Mucosa of rectum (tissue), 2 donors: ENCODE results near the gene FANCE.
"Not testable (repeated sequence)": the region's sequence is repeated elsewhere in the genome, so short reads cannot be mapped to it uniquely, and the experiment has no call there.

Experiments
- H3K27ac ChIP-seq, 2 donors: one replicate each; pipeline ENCODE4 v1.7.0; 2013; ENCODE audit warnings: inconsistent platforms in 2 of 2, low read depth in 2 of 2, low read length in 2 of 2
- H3K27me3 ChIP-seq, 2 donors: one replicate each; pipeline ENCODE4 v1.7.0; 2013; ENCODE audit warnings: low read length in 2 of 2; ENCODE audit not compliant: control insufficient read depth in 2 of 2, insufficient read depth in 2 of 2
- H3K36me3 ChIP-seq, 2 donors: one replicate each; pipeline ENCODE4 v1.7.0; 2013; ENCODE audit warnings: low read length in 2 of 2; ENCODE audit not compliant: control insufficient read depth in 2 of 2, insufficient read depth in 2 of 2
- H3K4me1 ChIP-seq, 2 donors: one replicate each; pipeline ENCODE4 v1.7.0; 2013; ENCODE audit warnings: low read length in 2 of 2, mild to moderate bottlenecking in 1 of 2; ENCODE audit not compliant: control insufficient read depth in 2 of 2, insufficient read depth in 2 of 2
- H3K4me3 ChIP-seq, 2 donors: one replicate each; pipeline ENCODE4 v1.7.0; 2013; ENCODE audit warnings: low read length in 2 of 2
- H3K9ac ChIP-seq, 2 donors: one replicate each; pipeline ENCODE4 v1.7.0; 2013; ENCODE audit warnings: low read length in 2 of 2, low read depth in 1 of 2, mild to moderate bottlenecking in 1 of 2
- H3K9me3 ChIP-seq, 2 donors: one replicate each; pipeline ENCODE4 v1.7.0; 2013; ENCODE audit warnings: low read length in 2 of 2; ENCODE audit not compliant: control insufficient read depth in 2 of 2
- donor health status: healthy.
- donor health status: Normal muscosa, but diverticular disease.

Gene FANCE

DNA sequence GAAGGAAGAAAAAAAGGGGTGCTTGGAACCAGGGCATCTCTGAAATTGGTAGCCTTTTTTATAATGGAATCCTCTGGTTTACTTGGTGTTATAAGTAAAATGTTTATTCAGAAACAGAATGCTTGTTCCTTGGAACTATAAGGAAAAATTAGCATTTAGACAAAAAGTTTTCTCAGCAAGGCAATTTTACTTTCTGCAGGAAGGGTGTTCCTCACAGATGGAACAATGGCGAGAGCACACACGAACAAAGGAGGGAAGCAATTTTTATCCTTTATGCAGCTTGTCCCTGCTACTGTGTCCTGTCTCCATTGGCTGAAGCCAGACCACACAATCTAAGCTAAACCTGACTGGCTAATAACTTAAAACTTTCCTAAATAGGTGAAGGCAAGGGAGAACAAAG, 22.7 kb upstream of the FANCE start:
- Histone ChIP-seq H3K27me3 (no peaks in the 10 kb centered on the region), H3K9ac (no peak overlapping the region), H3K4me1 (peaks cover 7 to 8% of the 10 kb centered on the region in 2 donors), H3K27ac (no peak overlapping the region), H3K4me3 (no peak overlapping the region), H3K36me3 (peaks cover 11 to 19% of the 10 kb centered on the region in 2 donors), H3K9me3 (peaks cover 0 to 3% of the 10 kb centered on the region in 2 donors)

DNA sequence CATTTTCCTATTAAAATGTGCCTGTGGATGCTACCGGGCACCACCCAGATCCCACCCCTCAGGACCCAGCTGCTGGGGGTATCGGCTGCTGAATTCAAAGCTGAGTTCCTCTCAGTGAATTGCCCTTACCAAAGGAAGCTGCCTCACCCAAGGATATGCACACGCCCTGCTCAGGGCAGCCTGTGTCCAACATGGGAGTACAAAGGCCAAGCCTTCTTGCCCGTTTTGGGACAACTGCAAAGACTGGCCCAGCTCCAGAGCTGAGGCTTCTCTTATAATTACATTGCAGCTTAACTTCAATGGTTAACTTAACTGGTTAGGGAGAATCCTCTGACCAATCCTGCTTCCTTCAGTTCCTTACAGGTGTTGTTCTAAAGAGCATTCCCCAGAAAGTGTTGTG, 19.8 kb upstream of the FANCE start:
- no peaks in the 10 kb centered on the region for H3K27me3 ChIP-seq
- H3K27ac ChIP-seq, result peak overlapping the region; percentile 43 to 62
- peaks cover 18 to 27% of the 10 kb centered on the region in 2 donors for H3K4me1 ChIP-seq
- peaks cover 0 to 3% of the 10 kb centered on the region in 2 donors for H3K9me3 ChIP-seq
- no peaks in the 10 kb centered on the region for H3K36me3 ChIP-seq
- H3K9ac ChIP-seq, result peak overlapping the region in 1 of 2 donors; percentile 12
- H3K4me3 ChIP-seq, result peak overlapping the region in 1 of 2 donors; percentile 6

DNA sequence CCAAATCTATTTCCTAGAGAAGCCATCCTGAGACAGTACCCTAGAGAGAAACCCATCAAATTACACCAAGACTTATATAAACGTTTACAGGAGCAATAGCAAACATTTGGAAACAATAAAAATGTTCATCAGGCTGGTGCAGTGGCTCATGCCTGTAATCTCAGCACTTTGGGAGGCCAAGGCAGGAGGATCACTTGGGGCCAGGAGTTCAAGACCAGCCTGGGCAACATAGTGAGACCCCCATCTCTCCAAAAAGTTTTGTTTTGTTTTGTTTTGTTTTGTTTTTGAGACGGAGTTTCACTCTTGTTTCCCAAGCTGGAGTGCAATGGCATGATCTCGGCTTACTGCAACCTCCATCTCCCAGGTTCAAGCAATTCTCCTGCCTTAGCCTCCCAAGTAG, 19.4 kb upstream of the FANCE start:
- peaks cover 18 to 27% of the 10 kb centered on the region in 2 donors for H3K4me1 ChIP-seq
- not testable (repeated sequence) for H3K27me3 ChIP-seq, H3K9me3 ChIP-seq, H3K4me3 ChIP-seq, H3K36me3 ChIP-seq, H3K9ac ChIP-seq
- peak overlapping the region; percentile 43 to 62 for H3K27ac ChIP-seq

DNA sequence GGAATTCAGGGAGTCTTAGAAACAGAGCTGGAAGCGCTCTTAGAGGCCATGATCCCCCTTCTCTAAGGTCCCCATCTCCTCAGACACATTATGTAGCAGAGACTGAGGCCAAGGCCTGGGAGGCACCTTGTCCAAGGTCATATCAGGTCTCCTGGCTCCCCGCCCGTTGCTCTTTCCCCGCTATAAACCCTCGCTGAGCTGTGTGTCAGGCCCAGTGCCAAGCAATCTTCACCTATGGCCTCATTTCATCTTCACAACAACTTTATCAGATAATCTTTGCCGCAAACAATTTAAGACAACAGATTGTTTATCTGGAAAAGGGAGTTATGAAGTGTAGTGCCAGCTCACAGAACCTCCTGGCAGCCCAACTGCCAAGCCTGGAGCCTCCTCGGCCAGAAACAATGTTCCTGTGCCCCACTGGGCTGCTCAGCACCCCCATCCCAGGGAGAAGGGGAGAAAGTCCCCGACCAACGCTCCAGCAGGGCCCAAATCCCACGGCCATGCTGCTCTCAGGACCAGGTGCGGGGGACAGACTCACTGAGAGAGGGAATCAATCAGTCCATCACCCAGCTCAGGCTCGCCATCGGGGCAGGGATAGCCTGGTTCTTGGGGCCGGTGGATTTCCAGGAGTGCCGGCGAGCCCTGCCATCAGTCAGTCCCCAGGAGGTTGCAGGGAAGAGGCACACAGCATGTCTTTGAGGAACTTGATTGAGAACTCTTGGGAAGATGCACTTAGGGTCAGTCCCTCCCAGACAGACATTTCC, 16.9 kb upstream of the FANCE start:
- no peaks in the 10 kb centered on the region for H3K9me3 ChIP-seq
- peaks cover 18 to 27% of the 10 kb centered on the region in 2 donors for H3K4me1 ChIP-seq
- H3K36me3 ChIP-seq, result no peaks in the 10 kb centered on the region
- H3K4me3 ChIP-seq, result no peak overlapping the region
- peak overlapping the region; percentile 58 to 61 for H3K27ac ChIP-seq
- no peaks in the 10 kb centered on the region for H3K27me3 ChIP-seq
- no peak overlapping the region for H3K9ac ChIP-seq

DNA sequence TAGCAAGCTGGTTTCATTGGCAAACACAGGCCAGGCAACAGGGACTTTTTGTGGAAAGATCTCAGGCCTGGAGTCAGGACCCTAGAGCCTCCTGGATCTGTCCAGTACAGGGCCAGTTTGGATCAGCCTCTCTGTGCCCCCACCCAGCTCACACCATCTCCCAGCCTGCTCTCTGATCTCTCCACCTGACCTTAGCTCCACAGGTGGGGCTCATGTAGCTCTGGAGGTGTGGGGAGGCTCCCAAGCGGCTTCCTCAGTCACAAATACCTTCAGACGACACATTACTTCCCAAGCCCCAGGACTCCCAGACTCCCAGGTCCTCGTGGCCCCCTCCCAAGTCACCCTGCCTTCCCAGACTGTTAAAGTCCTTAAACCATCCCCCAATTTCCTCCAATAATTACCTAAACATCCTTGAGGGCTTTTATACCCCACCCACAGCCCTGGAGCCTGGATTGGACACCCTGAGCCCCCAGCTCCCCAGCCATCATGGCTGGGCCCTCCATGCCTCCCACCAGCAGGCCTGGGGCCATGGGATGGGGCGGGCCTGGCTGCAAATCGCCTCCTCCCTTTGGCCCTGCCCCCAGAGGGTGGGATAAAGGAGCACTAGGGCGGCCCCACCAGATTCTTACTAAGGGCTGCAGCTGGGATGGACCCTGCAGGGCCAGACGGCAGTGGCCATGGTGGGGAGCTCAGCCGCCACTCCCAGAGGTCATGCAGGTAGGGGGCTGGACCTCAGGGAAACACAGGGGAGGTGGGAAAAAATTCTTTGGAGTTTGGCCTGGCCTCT, 15.9 kb upstream of the FANCE start:
- Histone ChIP-seq H3K27me3 (no peaks in the 10 kb centered on the region), H3K27ac (peak overlapping the region; percentile 58 to 61)

DNA sequence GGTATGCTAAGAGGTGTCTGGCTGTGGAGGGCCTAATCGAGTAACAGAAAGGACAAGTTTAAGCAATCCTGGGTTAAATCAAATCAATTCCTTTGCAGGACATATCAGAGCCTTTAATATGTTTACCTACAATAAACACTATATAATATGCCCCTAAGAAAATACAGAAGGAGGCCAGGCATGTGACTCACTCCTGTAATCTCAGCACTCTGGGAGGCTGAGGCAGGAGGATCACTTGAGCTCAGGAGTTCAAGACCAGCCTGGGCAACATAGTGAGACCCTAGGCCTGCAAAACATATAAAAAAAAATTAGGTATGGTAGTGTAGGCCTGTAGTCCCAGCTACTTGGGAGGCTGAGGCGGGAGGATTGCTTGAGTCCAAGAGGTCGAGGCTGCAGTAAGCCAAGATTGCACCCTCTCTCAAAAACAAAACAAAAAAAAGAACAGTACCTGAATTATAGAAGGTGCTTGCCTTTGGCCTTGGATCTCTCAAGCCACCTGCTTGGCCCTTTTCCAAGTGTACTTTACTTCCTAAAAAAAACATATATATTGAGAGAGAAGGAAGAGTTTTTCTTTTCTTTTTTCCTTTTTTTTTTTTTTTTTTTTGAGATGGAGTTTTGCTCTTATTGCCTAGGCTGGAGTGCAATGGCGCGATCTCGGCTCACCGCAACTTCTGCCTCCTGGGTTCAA, 13.6 kb upstream of the FANCE start:
- H3K9ac ChIP-seq, H3K27ac ChIP-seq: not testable (repeated sequence)

More for the DNA sequence above, 15.9 kb upstream of the FANCE start:
- peak overlapping the region in 1 of 2 donors; percentile 33 for H3K9ac ChIP-seq
- peaks cover 18 to 27% of the 10 kb centered on the region in 2 donors for H3K4me1 ChIP-seq
- H3K4me3 ChIP-seq, result no peak overlapping the region
- no peaks in the 10 kb centered on the region for H3K36me3 ChIP-seq
- no peaks in the 10 kb centered on the region for H3K9me3 ChIP-seq

DNA sequence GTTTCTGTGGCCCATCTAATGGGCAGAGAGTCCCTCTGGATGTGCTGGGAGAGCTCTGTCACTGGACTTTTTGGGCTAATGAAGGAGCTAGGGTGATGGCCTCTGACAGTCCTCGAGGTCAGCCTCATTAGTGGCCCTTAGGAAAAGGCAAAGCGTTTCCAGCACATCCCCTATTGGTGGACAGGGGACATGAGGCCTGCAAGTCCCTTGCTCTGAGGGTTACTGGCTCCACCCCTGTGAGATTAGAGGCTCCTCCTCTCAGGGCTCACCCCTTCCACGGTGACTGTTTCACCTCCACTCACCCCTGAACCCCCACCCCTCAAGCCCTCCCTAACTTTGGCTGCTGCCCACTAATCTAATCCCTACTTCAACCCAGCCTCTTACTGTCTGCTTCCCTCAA, 12.8 kb upstream of the FANCE start:
- H3K27ac ChIP-seq, result no peak overlapping the region
- H3K27me3 ChIP-seq, result no peaks in the 10 kb centered on the region
- no peaks in the 10 kb centered on the region for H3K9me3 ChIP-seq
- peaks cover 11 to 21% of the 10 kb centered on the region in 2 donors for H3K4me1 ChIP-seq
- H3K4me3 ChIP-seq, result no peak overlapping the region
- no peaks in the 10 kb centered on the region for H3K36me3 ChIP-seq
- no peak overlapping the region for H3K9ac ChIP-seq

More for the DNA sequence above, 13.6 kb upstream of the FANCE start:
- not testable (repeated sequence) for H3K36me3 ChIP-seq, H3K27me3 ChIP-seq, H3K9me3 ChIP-seq, H3K4me3 ChIP-seq
- H3K4me1 ChIP-seq, result peaks cover 11 to 23% of the 10 kb centered on the region in 2 donors

DNA sequence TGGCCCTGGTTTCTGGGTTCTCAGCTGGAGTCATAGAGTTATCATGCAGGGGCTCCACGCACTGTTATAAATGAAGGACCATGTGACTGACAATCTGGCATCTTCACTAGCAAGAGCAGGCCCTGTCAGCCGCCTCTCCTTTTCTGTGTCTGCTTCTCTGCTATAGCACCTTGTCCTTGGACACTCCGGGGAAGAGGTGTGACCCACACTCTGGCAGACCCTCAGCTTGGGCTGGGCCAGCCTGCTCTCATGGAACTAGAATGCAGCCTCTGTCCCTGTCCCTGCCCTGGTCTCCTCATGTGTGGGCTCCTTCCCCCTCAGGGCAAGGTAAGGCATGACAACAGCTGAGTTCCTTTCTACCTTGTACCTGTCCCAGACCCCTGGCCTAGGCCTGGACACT, 10.9 kb upstream of the FANCE start:
- Histone ChIP-seq H3K9me3 (no peaks in the 10 kb centered on the region), H3K27ac (no peak overlapping the region), H3K4me1 (peaks cover 2 to 3% of the 10 kb centered on the region in 2 donors), H3K36me3 (no peaks in the 10 kb centered on the region), H3K9ac (no peak overlapping the region), H3K27me3 (no peaks in the 10 kb centered on the region), H3K4me3 (no peak overlapping the region)

DNA sequence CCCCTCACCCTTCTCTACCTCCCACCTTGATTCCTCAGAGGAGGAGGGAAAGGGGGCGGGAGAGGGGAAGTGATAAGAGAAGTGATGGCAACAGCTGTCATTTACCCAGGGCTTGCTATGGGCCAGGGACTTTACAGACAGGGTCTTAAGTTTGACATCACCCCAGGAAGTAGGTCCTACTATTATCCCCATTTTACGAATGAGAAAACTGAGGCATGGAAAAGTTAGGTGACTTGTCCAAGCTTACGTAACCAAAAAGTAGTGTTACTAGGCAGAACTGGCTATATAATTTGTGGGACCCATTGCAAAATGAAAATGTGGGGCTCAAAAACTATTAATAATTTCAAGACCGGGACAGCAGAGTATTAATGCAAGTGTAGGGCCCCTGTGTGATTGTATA, 10.5 kb upstream of the FANCE start:
- Histone ChIP-seq H3K27ac (no peak overlapping the region), H3K4me3 (no peak overlapping the region)

DNA sequence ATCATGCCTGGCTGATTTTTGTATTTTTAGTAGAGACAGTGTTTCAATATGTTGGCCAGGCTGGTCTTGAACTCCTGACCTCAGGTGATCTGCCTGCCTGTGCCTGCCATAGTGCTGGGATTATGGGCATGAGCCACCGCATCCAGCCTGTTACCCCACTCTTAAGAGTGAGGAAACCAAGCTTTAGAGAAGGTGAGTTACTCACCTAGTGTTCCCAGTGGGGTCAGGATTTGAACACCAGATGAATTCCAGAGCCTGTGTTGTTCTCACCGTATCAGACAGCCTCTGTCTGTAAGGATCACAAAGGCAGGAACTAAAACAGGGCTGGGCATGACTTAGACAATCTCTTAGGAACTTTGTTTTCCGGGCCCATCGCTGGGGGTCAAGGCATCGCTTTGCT, 9.4 kb upstream of the FANCE start:
- Histone ChIP-seq H3K9ac (no peak overlapping the region), H3K27me3 (no peaks in the 10 kb centered on the region)

More for the DNA sequence above, 10.5 kb upstream of the FANCE start:
- Histone ChIP-seq H3K36me3 (no peaks in the 10 kb centered on the region), H3K4me1 (no peaks in the 10 kb centered on the region), H3K27me3 (no peaks in the 10 kb centered on the region), H3K9me3 (no peaks in the 10 kb centered on the region), H3K9ac (no peak overlapping the region)

More for the DNA sequence above, 9.4 kb upstream of the FANCE start:
- Histone ChIP-seq H3K4me3 (no peak overlapping the region), H3K4me1 (no peaks in the 10 kb centered on the region), H3K9me3 (no peaks in the 10 kb centered on the region), H3K36me3 (no peaks in the 10 kb centered on the region), H3K27ac (no peak overlapping the region)
